ENCODE data around the gene DLGAP1.

Gene DLGAP1

GRCh38 chr18:3663870-3664512 lies 791.1 kb downstream of the DLGAP1 start:
- Histone ChIP-seq H3K4me3 (replicated peaks; ENCODE audit: low read depth, low read length) (no peak overlapping the region), H3K36me3 (ENCODE audit: control insufficient read depth, insufficient read depth, low read length) (no peaks in the 10 kb centered on the region), H3K27me3 (replicated peaks; ENCODE audit: control insufficient read depth, insufficient read depth, low read length) (no peaks in the 10 kb centered on the region)
- no peak for DNase-seq (ENCODE audit: extremely low read depth, insufficient read length)
- no peak for TF ChIP-seq CTCF (IDR thresholded peaks at IDR 0.05; ENCODE audit: insufficient read depth, low read length, poor library complexity, severe bottlenecking)

GRCh38 chr18:3661989-3662388 lies 793.1 kb downstream of the DLGAP1 start:
- Histone ChIP-seq H3K27me3 (replicated peaks; ENCODE audit: control insufficient read depth, insufficient read depth, low read length) (no peaks in the 10 kb centered on the region), H3K4me3 (replicated peaks; ENCODE audit: low read depth, low read length) (no peak overlapping the region), H3K36me3 (ENCODE audit: control insufficient read depth, insufficient read depth, low read length) (no peaks in the 10 kb centered on the region)
- no peak for TF ChIP-seq CTCF (IDR thresholded peaks at IDR 0.05; ENCODE audit: insufficient read depth, low read length, poor library complexity, severe bottlenecking)
- no peak for DNase-seq (ENCODE audit: extremely low read depth, insufficient read length)

- no peaks in the 10 kb centered on the region for H3K27me3 ChIP-seq (replicated peaks; ENCODE audit: control insufficient read depth, insufficient read depth, low read length)
- no peaks in the 10 kb centered on the region for H3K36me3 ChIP-seq (ENCODE audit: control insufficient read depth, insufficient read depth, low read length)
- TF ChIP-seq CTCF (IDR thresholded peaks at IDR 0.05; ENCODE audit: insufficient read depth, low read length, poor library complexity, severe bottlenecking): no peak
- DNase-seq (ENCODE audit: extremely low read depth, insufficient read length): no peak
- H3K4me3 ChIP-seq (replicated peaks; ENCODE audit: low read depth, low read length): no peak overlapping the region
Measured at GRCh38 chr18:3660739-3661515, 794.2 kb downstream of the DLGAP1 start.

GRCh38 chr18:3658529-3658928 lies 796.6 kb downstream of the DLGAP1 start:
- DNase-seq (ENCODE audit: extremely low read depth, insufficient read length): no peak
- H3K27me3 ChIP-seq (replicated peaks; ENCODE audit: control insufficient read depth, insufficient read depth, low read length): no peaks in the 10 kb centered on the region
- no peak overlapping the region for H3K4me3 ChIP-seq (replicated peaks; ENCODE audit: low read depth, low read length)
- H3K36me3 ChIP-seq (ENCODE audit: control insufficient read depth, insufficient read depth, low read length): no peaks in the 10 kb centered on the region
- no peak for TF ChIP-seq CTCF (IDR thresholded peaks at IDR 0.05; ENCODE audit: insufficient read depth, low read length, poor library complexity, severe bottlenecking)

GRCh38 chr18:3655254-3656050 lies 799.7 kb downstream of the DLGAP1 start:
- no peak for TF ChIP-seq CTCF (IDR thresholded peaks at IDR 0.05; ENCODE audit: insufficient read depth, low read length, poor library complexity, severe bottlenecking)
- DNase-seq (ENCODE audit: extremely low read depth, insufficient read length): no peak
- H3K36me3 ChIP-seq (ENCODE audit: control insufficient read depth, insufficient read depth, low read length): no peaks in the 10 kb centered on the region
- no peak overlapping the region for H3K4me3 ChIP-seq (replicated peaks; ENCODE audit: low read depth, low read length)
- H3K27me3 ChIP-seq (replicated peaks; ENCODE audit: control insufficient read depth, insufficient read depth, low read length): no peaks in the 10 kb centered on the region

Measured in GM06990 (cell line).